ENCODE results near the gene PRXL2C.
"Not testable (repeated sequence)": the region's sequence is repeated elsewhere in the genome, so short reads cannot be mapped to it uniquely, and the experiment has no call there.

Gene PRXL2C

DNA sequence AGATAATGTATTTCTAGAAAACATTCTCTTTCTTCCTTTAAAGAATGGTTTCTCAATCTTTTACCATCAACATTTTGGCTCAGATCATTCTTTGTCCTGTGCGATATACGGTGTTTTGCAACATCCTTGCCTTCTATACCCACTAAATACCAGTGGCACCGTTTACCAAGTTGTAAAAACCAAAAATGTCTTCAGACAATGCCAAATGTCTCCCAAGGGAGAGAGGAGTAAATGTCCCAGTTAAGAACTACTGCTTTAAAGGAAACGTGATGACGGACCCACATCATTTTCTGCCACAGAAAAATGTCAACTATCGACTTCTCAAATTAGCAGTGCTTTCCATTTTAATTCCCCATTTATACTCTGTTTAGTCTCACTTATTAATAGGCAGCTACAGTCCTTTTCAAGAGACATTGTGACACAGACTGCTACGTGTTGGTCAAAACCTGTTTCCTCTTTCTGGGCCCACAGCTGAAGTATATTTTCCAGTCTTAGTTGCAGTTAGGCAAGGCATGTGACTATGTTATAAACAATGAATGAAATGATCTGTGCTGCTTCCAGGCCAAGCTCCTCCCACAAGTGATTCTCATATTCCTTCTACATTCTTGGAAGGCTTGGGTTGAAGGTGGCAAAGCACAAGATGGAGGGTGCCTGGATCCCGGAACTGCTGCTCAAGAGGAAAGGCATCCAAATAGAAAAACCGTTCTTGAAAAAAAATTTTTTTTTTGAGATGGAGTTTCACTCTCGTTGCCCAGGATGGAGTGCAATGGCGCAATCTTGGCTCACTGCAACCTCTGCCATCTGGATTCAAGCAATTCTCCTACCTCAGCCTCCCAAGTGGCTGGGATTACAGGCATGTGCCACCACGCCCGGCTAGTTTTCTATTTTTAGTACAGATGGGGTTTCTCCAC, 8.8 kb downstream of the PRXL2C start:
- DNase-seq = peak; percentile 83

DNA sequence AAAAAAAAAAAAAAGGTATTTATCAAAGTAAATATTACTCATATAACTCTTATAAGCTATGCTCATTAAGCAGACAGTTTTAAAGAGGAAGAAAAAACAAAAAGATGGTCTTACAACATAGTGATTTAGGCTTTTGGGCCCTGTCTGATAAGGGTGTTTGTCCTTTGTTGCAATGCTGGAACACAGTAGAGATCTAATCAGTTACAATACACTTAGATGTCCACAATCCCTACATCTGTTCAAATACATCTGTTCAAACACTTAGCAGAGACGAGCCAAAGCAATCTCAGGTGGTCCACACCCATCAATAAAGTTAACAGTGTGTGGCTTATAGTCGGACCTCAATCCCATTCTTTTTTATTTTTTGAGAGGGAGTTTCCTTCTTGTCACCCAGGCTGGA, 11.0 kb downstream of the PRXL2C start:
- no peak for DNase-seq

DNA sequence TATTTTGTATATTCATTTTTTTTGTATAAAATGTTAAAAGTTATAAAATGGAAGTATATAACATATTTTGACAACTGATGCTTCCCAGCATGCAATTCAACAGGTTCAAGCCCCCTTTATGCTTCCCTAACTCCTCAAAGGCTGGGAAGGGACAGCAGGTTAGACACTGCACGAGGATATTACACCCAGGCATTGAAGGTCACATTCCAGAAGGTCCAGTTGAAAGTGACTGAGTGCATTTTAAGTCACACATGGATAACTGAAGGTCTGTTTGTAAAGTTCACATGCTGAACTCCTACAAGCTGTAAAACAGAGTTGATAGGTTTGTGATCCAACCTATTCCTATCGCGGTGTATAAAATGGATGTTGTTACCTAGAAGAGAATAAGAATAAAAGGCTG, 13.6 kb downstream of the PRXL2C start:
- DNase-seq = no peak

DNA sequence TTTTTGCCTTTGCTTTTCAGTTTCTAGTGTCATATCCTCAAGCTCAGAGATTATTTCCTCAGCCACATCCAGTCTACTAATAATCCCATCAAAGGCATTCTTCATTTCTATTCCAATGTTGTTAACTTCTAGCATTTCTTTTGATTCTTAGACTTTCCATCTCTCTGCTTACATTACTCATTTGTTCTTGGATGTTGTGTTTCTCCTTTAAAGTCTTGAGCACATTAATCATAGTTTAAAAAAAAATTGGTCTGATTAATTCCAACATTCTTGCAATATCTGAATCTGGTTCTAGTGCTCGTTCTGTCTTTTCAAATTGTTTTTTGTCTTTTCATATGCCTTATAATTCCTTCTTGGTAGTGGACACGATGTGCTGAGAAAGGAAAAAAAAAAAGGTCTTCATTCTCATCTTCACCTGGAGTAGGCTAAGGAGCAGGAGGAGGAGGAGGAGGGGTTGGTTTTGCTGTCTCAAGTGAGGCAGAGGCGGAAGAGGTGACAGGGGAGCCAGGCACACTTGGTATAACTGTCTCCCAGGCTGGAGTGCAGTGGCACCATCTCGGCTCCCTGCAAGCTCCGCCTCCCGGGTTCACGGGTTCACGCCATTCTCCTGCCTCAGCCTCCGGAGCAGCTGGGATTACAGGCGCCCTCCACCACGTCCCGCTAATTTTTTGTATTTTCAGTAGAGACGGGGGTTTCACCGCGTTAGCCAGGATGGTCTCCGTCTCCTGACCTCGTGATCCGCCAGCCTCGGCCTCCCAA, 16.3 kb downstream of the PRXL2C start:
- no peak for DNase-seq

DNA sequence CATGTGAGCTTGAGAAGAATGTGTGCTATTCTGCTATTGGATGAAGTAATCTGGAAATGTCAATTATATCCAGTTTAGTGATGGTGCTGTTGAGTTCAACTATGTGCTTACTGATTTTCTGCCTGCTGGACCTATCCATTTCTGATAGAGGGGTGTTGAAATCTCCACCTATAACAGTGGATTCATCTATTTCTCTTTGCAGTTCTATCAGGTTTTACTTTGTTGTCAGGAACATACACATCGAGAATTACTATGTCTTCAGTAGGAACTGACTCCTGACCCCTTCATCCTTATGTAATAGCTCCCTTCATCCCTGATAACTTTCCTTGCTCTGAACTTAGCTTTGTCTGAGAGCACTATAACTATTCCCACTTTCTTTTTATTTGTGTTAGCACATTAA, 18.7 kb downstream of the PRXL2C start:
- DNase-seq = no peak

DNA sequence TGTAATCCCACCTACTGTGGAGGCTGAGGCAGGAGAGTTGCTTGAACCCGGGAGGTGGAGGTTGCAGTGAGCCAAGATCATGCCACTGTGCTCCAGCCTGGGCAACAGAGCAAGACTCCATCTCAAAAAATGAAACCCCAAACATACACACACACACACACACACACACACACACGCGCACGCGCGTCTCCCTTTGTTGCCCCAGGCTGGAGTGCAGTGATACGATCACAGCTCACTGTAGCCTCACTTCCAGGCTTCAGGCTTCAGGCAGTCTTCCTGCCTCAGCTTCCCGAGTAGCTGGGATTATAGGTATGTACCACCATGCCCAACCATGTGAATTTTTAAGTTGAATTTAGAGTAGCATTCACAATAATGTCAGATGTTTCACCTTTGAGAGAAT, 21.5 kb downstream of the PRXL2C start:
- not testable (repeated sequence) for DNase-seq

DNA sequence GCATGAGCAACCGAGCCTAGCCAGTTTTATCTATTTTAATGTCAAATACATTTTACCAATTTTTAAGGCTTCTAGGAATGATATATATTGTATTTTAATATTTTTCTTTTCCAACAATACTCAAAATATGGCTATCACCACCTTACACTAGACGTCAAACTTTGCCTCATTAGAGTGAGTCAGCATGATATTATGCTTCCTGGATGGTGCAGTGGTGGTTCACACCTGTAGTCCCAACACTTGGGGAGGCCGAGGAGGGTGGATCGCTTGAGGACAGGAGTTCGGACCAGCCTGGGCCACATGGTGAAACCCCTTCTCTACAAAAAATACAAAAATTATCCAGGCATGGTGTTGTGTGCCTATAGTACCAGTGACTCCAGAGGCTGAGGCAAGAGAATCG, 28.2 kb downstream of the PRXL2C start:
- DNase-seq = no peak

DNA sequence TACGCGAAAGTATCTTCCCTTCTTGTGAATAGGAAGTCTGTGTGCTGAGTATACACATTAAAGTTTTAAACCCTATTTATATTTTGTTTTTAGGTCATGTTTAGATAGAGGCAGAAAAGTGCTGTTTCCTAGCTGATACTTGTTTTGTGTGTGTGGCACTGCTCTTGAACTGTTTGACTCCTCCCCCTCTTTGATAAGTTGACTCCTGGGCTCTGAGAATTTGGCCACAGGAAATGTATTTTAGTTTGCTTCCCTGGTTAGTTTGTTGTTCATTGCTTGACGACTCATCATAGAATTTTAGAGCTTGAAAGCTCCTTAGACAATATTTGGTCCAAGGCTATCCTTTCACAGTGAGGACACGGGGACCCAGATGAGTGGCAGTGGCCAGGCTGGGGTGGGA, 33.5 kb downstream of the PRXL2C start:
- DNase-seq = no peak

DNA sequence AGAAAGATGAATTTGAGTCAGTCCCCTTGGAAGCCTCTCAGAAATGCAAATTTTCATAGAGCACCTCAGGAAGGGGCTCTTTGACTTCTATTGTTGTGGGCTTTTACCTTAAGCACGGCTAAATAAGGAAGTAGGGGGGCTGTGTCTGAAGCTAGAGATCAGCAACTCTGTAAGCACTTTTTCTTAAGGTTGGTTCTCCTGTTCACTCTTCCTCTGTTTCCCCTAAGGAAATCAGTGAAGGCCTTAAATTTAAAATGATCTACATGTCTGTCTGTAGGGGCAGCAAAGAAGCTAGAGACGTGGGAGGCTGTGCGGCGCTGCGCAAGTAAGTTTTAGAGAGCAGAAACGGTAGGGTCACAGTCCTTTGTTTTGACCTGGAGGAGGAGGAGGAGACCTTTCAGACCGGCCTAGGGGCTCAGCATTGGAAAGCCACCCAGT, 34.3 kb downstream of the PRXL2C start:
- no peak for DNase-seq

DNA sequence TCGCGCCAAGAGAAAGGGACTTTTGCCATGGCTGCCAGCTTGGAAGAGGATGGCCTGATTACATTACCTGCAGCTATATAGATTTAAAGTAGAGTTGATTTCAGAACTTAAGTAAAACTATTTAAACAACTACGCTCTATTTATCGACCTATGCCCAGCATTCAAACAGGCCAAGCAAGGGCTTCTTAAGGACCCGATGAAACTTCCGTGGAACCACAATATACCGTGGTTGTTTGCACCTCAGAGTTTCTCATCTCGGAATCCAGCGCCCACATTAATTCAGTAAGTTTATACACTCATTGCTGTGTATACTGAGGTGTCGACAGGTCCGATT, 35.0 kb downstream of the PRXL2C start:
- DNase-seq = no peak

DNA sequence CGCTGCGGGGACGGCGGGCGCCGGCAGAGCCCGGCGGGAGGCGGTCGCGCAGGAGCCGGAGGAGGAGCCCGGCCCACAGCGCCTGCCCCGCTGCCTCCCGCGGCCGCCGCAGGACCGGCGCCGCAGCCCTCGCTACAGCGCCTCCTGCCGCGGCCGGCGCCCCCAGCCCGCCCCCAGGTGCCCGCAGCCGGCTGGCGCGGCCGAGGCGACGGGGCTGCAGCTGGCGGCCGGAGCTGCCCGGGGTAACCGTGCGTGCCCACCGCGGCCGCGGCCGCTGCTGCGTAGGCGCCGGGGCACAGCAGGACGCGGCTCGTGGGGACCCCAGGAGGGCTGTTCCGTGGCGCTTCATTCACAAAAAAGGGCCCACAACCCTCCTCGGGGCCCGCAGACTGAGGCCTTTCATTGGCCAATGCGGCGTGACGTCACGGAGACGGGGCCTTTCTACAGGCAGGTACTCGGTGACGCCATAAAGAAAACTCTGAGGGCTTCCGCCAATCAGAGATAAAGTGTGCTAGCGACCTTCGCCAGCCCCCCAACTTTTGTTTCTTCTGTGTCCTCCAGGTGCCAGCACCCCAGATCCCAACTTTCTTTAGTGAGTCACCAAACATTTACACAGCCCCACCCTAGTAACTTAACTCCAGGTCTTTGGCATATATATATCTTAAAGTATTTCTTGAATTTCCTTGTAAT, 35.5 kb downstream of the PRXL2C start, which contains the start of gene CDC14B:
CDC14B (minus strand) TSS at position 353 of the 690 bp plus-strand sequence. CDS start 465 bp downstream, outside the sequence.
- DNase-seq = peak; percentile 92

DNA sequence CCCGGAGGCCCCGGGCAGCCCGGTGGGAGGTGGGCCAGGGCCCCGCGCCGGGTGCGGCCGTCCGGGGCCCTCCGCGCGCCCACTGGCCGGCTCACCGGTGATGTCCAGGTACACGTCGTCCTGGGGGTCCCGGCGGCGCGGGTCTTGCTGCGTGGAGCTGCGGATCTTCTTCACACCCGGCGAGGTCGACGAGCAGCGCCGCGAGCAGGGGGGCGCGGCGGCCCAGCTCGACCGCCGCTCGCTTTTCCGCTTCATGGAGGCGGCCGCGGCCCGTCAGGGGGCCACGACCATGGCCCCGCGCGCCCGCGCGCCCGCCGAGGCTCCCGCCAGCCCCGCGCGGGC, 36.0 kb downstream of the PRXL2C start:
- DNase-seq = no peak

DNA sequence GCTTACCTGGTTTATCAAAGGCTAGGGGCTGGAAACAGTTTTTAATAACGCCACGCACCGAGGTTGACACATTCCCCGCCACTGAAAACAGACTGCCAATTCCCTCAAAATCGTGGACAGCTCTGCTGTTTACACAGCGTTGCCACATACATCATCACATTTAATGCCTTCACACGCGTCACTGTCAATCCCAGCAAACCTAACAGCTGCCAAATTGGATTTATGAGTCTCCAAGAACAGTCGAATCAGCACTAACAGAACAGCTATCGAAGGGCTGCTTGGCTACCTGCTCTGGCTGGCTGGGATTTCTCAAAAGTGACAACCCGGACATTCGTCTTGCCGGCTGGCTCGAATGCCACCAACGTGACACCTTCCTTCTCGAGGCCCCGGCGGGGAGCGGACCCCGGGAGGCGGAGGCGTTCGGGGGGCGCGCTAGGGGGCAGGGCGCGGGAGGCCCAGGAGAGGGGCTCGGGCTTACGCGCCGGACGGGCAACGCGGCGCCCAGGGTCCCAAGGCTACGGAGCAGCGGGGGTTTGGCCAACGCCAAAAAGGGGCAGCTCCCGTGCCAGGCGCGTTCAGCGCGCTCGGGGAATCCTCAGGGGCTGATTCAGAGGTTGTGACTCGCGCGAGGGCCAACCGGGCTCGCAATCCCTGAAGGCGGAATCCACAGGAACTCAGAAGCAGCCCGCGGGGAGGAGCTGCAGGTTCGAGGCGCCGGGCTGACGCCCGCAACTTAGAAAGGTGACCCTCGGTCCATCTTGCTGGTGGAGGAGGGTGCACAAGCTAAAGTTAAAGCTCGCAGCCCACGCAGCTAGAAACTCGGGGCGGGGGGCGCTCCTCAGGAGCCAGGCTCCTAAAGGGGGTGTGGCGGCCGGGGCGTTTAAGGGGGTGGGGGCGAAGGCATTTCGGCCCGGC, 36.7 kb downstream of the PRXL2C start:
- peak; percentile 33 for DNase-seq

DNA sequence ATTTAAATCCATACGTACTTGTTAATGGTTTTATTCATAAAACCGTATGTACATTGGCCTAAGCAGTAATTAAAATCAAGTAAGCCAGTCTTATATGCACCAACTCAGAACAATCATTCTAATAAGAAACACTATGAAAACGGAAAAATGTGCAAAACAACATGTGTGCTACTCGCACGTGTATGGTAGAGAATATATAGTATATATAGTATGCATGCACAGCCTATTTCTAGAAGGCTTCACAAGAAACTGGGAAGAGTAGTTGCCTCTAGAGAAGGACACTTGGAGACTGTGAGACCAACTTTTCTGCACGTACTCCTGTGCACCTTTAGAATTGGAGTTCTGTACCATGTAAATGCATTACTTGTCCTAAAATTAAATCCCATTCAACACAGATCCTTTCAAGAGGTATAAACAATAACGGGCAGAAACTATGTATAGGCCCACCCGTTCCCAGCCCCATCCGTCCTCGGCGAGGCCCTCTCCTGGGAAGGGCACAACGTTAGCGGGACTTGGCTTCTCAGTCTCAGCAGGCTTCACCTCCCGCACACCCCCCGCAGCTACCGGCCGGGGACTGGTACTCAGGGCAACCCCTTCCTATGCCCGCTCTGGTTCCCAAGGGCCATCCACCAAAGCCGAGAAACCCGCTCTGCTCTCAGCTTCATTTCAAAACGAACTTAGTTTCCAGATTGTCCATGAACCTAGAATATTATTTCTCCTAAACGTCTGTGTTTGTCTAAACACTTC, 37.5 kb downstream of the PRXL2C start:
- DNase-seq = no peak

DNA sequence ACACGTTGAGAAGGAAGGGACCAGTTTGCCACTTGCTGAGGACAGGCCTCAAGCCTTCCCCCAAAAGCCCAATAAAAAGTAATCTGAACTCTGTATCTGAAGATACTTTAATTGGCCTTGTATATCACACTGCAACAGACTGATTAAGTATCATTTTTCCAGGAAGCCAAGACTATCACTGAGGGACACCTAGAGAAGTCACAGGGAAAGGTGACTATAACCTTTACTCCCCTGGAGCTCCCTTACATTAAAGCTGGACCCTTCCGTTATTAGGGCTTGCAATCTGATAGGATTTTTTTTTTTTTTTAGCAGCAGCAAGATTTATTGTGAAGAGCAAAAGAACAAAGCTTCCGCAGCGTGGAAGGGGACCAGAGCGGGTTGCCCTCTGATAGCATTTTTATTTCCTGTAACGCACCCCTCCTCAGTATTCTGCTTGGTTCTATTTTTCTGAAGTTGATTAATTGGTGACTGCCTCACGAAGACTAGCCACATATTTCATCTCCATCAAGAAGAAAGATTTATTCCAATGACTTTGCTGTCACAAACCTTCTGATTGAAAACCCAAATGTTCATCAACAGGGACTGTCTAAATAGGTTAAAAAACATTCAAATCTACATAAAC, 38.2 kb downstream of the PRXL2C start:
- DNase-seq = no peak

DNA sequence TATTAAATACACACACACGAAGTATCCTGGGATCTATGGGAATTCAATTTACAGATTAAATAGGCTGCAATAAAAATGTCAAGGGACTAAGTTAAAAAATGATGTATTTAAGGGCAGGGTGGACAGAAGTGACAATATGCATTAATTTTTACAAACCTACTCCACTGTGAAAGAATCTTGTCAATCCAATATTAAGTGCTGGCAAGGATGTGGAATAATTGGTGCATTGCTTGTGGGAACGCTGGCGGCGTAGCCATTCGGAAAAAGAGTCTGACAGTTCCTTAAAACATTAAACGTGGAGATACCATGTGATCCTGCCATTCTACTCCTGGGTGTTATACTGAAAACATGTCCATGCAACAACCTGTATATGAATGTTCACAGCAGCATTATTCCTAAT, 39.7 kb downstream of the PRXL2C start:
- DNase-seq = no peak

DNA sequence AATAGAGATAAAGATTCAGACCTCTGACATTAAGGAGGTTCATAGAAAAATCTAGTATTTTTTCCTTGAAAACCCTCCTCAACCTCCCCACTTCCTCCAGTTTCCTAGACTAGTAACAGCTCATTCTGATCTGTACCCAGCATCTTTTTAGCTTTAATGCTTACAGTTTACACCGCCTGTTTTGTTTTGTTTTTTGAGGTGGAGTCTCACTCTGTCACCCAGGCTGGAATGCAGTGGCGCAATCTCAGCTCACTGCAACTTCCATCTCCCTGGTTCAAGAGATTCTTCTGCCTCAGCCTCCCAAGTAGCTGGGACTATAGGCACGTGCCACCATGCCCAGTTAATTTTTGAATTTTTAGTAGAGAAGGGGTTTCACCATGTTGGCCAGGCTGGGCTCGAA, 40.5 kb downstream of the PRXL2C start:
- not testable (repeated sequence) for DNase-seq

DNA sequence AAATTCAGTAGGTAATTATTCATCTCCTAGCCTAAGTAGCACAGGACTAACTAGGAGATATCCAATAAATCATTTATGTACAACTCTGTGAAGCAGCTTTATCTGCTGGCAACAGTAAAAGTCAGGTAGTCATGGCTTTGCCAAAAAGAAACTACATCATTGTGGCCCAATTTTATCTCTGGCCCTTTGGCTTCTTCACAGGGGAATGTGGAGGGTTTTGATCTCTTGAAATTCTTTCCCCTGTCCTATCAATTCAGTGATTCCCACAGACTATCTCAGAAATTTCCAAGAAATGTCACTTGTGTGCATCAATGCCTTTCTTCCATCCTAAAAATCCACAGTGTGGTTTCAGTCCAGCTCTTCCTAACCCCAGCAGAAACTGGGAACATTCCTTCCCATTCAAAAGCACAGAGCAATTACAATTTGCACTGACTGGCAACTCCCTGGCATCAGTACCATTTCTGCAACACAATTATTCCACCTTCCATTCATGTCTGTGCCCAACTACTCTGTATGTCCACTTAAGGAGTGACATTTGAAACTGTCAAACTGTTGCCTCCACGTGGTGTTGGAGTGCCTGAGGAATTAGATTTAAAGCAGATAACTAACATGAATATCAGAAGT, 42.0 kb downstream of the PRXL2C start:
- no peak for DNase-seq

DNA sequence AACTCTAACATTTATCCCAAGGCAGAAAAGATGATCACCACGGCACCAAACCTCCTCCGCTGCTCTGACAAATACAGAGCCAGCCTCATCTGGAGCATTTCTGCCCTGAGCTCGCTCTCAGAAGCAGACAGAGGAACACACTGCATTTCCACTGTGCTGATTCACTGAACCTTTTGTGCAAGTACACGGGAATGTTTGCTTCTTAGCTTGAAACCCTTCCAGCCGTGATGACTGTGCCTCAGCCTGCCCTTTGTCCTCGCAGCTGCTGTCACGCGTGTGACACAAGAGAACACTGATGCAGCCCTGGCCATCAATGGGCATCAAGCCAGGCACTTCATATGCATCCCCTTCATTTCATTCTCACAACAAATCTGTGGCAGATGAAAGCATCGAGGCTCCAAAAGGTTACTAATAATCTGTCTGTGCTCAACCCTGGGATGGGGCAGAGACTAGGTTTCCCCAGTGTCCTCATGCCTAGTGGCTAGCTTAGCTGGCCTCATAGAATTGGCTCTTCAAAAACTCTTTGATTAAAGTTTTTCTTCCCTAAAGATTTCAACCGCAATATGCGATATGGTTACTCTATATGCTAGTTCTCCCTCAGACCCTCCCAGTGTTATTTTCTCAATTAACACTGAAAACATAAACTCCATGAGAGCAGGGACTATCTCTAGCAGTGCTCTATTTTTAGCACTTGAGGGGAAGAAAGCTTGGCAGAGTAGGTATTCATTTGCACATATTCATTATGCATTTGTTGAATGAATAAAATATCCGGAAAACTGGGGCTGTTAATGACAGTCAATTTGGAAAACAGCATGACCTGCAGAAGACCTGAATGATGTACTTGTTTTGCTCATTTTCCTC, 42.8 kb downstream of the PRXL2C start:
- DNase-seq = peak; percentile 81

DNA sequence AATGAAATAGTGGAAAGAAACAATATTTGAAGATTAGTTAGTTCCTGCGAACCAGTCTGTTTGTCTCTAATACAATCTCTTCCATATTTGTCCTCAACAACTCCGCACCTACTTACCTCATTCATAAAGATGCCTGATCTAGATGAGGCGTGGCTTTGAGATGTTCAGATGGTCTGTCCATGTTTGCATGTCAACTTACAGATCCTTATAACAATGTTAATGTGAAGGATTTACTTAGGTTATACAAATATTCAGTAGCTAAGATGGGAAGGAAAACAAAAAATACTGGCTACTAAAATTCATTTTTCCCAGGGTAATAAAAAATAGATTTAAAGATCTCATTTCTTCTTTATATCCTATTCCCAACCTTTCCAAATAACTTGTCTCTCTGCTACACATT, 43.8 kb downstream of the PRXL2C start:
- no peak for DNase-seq
